ENCODE data around the gene DOP1A.
"Not testable (repeated sequence)": the region's sequence is repeated elsewhere in the genome, so short reads cannot be mapped to it uniquely, and the experiment has no call there.

DOP1A gene

DNA sequence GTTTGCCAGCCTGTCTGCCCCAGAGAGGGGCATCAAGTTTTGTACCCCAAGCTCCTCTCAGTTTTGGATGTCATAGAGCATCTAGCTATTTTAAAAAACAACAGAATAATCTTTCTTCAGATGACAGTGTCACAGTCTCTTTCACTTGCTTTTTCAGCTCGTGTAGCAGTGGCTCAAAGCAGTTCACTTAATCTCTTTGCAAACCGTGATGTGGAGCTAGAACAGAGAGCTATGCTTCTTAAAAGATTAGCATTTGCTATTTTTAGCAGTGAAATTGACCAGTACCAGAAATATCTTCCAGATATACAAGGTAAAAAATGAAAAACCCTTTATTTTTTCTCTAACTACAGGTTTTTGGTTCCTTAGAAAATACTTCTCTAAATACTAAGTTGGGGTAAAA, 88.3 kb downstream of the DOP1A start:
- no peak for DNase-seq

DNA sequence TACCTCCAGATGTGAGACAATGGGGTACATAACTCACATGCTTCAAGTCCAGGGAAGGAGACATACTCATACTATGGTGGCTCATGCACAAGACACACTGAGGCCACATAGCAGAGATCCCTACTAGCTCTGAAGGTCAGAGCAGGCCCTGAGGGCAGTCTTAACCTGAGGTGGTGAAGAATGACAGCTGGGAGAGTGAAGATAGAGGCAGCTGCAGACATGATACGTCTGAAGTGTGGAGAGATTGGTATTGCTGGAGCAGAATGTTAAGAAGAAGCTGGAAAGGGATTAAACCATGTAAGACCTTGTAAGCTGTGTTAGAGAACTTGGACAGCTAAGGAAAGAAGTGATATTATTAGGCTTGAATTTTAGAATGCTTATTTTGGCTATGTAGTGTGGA, 92.7 kb downstream of the DOP1A start:
- DNase-seq = no peak

DNA sequence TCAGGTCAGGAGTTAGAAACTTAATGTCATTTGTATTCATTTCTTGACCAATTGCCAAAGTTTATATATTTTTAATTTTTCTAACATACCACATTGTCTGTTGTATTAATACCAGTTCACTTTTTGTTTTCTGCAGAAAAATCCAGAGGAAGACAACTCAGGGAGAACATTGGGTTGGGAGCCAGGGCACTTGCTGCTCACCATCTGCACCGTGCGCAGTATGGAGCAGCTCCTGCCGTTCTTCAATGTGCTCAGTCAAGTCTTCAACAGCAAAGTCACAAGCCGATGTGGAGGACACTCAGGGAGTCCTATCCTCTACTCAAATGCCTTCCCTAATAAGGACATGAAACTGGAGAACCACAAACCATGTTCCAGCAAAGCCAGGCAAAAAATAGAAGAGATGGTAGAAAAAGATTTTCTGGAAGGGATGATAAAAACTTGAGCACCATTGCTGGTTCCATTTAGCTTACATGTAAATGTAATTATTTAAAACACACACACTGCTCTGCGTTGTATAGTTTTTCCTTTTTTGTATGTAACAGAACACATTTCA, 100.3 kb downstream of the DOP1A start:
- no peak for DNase-seq

DNA sequence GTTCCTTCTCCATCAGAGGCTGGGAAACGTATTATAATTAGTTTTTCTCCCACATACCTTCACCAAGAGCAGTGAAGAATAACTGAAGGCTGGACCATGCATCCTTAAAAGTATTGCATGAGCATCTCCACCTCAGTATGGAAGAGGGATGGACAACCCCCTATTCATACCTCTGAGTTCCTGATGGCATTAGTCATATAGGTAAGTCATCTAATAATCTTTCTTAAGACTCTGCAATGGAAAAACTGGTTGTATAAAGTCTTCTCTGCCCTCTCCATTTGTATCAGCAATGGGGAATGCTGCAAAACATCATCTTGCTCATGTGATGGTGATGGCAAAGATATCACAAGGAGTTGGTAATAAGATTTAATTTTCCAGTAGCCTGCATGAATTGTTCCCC, 101.1 kb downstream of the DOP1A start:
- DNase-seq = no peak

DNA sequence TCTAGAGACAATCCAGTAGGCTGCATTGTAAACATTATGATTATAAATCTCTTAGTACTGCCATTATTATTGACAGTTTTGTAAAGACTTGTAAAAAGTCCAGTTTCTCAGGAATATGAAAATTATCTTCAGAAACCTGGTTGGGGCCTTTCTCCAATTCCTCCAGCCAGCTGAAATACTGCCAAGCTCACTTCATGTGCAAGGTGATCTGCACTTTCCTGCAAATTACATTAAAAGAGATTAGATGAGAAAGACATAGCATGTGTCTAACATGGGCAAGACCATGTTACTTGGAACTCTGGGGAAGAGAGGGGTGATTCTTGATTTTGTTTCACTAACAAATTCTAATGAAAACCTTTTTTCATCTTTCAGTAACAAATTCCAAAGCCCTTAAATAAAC, 101.6 kb downstream of the DOP1A start:
- no peak for DNase-seq

DNA sequence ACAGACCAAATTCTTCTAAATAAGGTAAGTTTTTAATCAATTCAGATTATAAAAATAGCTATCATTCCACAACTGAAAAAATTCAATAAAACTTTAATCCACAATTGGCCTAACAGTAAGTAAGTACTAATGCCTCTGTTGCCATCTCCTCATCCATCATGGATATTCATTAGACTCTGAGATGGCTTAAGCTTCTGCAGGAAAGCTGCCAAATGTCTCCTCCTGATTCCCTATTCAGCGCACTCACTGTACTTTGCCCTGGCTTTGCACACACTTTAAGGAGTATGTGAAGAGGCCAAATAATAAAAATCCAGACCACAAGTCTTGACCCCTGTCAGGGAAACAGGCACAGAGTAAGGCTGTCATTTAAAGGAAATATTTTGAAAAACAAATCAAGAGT, 102.0 kb downstream of the DOP1A start:
- DNase-seq = no peak

DNA sequence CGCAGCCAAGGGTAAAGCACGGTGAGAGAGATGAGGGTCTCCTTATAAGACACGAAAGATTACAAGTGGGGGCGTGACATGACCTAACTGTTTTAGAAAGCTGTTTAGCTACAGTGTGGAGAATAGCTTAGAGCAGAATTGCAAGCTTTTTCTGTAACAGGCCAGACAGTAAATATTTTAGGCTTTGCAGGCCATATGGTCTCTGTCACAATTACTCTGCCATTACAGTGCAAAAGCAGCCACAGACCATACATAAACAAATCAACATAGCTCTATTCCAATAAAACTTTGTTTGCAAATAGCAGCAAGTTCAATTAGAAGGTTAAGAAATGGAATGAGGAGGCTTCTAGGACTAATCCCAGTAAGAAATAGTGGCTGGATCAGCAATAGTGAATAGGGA, 108.8 kb downstream of the DOP1A start:
- DNase-seq = no peak

DNA sequence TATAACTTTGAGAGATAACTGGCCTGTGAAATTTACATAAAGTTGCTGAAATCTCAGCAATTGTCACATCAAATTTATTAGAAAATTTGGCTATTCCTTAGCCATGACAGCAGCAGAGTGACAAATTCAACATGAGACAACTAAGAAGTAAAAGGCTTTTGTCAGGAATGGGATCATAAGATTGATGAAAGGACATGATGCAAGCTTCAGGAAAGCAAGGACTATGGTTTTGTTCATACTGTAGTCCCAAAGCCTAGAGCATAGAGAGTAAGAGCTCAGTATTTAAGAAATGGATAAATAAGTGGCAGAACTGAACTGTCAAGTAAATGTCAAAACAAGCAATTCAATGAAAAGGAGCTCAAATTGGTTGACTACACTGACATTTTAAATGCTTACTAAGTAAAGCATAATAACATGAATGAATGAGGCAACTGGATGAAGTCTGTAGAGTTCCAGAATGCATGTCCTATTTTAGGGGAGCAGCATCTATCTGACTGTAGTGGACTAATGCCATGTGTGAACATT, 113.0 kb downstream of the DOP1A start:
- DNase-seq = no peak

DNA sequence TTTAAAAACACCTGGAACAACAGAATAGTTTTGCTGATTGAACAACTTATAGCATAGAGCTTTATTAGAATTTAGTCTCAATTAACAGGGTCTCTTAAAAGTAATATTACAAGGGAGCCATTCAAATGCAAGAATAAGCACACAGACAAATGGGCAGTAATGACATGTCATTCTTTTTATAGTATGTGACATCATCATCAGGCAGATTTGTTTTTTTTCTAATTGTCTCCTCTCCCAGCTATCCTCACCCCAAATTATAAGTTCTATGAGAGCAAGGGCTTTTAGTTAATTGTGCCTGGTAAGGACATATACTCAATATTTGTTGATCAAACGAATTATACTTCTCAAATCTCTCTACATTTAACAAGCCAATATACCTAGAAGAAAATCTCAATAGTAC, 114.6 kb downstream of the DOP1A start:
- DNase-seq = no peak

DNA sequence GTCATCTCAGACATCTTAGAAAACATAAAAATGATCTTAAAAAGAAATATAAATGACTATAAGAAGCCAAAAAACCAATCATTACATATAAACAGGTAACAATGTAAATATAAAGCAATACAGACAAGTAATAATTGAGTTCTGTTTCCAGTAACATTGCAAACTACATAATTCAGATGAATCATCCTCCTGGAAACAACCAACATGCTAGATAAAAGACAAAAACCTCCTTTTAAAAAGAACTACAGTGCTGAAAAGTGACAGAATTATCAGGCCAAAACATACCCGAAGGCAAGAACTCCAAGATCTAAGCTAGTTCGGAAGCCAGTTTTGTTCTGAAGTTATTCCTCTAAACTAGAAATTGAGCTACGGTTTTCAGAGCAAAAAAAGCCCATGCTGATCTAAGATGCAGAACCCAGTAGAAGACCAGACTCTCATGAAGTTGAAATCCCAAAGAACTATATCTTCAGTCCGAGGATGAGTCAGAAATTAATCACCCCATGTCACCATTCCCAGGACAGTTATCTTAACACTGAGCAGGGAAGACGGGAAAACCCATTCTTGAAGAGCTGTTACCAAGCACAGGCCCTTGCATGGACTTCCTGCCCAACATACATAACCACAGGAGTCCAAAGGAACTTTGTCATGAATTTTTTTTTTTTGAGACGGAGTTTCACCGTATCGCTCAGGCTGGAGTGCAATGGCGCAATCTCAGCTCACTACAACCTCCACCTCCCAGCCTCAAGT, 115.8 kb downstream of the DOP1A start:
- no peak for DNase-seq

DNA sequence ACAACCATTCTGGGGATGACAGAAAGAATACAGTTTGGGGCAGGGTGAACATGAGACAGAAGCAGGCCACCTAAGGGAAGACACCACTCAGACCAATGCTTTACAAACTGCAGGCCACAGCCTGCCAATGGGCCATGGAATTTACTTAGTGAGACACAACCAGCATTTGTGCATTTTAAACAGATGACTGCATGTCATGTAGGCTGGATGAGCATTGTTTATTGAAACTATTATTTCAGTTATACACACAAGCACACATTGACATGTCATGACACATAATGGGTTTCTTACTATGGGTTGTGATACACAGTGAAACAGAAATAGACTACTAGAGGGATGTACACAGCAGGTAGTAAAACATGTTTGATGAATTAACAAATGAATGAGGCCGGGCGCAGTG, 117.6 kb downstream of the DOP1A start:
- DNase-seq = no peak

DNA sequence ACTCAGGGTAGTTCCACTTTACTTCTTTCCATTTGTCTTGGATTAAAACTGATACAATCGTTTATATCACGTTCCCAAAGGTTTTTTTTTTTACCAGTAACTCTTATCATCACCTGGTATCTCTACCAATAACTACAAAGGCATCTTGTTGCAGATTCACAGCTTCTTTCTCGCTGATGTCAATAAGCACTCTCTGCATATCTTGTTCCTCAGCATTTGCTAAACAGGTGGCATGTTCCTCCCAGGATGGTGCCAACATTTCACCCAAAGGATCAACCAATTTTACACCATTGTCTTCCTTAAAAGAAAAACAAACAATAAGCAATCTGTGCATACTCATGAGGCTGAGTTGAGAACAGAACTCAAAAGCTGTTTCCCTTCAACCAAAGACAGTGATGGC, 121.0 kb downstream of the DOP1A start:
- no peak for DNase-seq

DNA sequence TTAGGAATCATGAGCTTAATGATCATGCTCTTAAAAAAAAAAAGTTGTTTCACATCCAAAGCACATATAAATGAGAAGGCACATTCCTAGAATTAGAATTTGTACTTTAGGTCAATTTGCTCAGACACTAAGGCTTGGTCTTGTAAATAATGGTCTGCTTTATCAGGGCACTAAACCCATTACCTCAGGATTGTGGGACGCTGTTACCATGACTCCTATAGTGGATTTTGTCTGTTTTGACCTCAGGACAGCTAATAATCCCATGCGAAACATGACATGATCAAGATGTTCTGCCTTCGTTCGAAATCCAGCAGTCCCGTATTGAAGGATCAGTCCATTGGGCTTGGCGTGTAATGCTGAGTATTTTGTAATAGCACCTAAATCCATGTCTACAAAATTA, 123.2 kb downstream of the DOP1A start:
- no peak for DNase-seq

DNA sequence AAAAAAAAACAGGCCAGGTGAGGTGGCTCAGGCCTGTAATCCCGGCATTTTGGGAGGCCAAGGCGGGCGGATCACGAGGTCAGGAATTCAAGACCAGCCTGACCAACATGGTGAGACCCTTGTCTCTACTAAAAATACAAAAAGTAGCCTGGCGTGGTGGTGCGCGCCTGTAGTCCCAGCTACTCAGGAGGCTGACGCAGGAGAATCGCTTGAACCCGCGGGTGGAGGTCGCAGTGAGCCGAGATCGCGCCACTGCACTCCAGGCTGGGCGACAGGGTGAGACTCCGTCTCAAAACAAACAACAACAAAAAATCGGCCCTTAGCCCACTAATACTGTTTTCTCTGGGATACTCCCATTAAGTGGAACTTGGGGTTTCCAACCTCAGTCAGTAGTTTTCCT, 124.5 kb downstream of the DOP1A start:
- not testable (repeated sequence) for DNase-seq

DNA sequence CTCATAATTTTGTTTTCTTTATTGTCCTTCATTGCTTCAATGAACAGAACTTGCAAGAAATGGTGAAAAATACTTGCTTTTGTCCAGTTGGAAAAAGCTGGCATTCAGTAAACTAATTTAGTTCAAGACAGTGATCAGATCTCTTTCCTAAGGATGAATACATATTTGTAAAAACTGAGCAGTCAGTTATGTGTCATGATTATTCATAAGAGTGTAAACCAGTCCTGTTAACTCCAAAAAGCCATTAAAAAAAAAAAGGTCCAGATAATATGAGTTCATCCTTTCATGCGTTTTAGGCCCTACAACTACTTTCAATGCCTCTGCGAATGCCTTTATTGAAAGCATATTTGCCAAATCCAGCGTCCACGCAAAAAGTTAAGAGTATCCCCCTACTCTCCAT, 125.0 kb downstream of the DOP1A start:
- peak in 1 of 4 experiments; percentile 6 for DNase-seq

DNA sequence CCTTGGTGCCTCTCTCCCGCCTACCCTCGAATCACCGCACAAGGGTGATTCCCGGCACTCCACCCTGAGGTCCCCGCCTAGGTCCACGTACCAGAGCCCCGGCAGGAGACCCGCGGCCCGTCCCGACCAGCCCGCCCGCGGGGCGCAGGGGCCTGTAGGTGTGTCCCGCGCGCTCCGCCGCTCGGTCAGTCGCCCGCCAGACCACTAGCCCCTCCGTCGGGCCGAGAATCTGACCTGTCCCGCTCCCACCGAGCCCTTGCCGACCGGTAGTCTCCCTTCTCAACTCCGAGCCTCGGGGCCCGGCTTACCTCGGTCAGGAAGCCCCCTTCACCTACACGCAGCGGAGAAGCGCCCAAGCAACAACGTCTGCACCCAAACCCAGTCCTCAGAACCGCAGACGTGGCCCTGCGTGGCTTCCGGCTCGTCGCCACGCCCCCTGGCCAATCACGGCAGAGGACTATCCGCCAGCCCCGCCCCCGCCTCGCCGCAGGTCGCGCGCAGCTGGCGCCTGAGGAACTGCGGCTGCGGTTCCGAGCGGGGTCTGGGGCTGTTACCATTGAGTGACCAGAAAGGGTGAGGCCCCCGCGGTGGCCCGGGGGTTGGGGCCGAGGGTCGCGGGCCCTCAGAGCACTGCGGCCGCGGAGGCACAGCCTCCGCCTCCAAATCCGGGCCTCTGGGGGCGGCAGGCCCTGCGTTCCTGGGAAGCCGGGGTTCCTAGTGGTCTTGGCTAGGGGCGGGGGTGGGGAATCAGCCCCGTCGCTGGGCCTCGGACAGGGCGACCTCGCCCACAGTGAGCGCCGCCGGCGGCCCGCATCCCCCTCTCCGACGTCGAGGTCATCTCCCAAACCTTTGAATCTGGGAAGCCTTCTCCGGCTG, 125.6 kb downstream of the DOP1A start, which contains the start of the genes PGM3 and RWDD2A:
PGM3 (minus strand) TSS at position 395 of the 876 bp plus-strand sequence. CDS start 2,253 bp downstream, outside the sequence.
RWDD2A (plus strand) TSS at position 487 of the 876 bp plus-strand sequence. CDS start 1,095 bp downstream, outside the sequence.
- peak; percentile 90 to 96 (median 94) for DNase-seq

DNA sequence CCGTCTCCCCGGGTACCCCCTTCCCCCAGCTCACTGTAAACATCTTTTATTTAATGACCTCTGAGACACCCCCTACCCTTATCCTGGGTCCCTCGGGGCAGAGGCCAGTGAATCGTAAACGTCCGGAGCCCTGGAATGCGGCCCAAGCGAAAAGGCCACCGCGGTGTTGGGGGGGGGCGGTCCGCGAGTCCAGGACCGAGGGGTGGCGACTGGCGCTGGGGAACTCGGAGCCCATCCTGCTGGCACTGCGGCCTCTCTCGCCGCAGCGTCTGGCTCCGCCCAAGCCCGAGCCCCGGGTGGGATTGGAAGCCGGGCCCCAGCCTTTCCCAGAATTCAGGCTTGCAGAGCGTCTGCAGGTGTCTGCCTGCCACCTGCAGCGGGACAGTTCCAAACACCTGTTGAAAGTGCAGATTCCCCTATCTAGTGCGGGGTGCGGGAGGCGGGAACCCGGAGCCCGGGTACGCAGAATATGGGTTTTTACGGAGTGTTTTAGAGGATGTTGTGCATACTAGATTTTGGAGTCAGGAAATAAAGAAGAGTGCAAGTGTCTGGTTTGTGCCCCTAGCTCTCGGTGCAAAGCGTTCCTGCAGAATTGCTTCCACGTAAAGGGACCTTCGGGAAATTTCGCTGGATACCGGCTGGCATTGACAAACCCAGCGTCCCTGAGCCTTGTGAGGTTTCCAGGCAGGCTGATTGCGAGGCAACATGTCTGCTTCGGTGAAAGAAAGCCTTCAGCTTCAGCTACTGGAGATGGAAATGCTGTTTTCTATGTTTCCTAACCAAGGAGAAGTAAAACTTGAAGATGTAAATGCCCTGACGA, 126.5 kb downstream of the DOP1A start:
- DNase-seq = peak; percentile 23 to 59 (median 40)

DNA sequence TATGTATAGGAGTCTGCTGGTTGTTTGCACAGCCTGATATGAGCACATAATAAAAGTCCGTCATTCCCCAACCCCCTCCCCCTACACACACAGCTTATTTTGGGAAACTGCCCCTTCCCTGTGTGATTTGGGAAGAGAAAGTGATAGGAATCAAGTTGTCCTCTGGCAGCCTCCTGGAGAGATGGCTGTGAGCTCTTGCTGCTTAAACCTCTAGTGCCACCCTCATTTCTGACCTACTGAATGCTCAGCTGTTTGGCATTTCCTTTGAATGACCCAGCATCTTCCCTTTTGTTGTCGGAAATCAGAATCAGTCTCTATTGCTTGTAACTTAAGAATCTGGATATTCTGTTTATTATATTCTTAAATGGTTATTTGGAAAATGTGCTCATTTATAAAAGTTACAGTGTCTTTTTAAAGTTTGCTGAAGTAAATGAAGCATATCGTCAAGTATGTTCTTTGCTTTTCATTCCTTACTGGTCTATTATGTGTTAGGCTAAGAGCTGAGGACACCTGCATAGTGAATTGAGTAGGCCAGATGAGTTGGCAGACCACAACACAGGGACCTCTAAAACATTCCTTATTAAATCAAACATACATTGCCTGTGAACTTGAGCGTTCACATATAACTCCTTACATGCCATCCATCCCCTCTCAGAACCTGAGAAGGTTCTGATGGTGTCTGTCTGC, 131.2 kb downstream of the DOP1A start:
- DNase-seq = no peak

DNA sequence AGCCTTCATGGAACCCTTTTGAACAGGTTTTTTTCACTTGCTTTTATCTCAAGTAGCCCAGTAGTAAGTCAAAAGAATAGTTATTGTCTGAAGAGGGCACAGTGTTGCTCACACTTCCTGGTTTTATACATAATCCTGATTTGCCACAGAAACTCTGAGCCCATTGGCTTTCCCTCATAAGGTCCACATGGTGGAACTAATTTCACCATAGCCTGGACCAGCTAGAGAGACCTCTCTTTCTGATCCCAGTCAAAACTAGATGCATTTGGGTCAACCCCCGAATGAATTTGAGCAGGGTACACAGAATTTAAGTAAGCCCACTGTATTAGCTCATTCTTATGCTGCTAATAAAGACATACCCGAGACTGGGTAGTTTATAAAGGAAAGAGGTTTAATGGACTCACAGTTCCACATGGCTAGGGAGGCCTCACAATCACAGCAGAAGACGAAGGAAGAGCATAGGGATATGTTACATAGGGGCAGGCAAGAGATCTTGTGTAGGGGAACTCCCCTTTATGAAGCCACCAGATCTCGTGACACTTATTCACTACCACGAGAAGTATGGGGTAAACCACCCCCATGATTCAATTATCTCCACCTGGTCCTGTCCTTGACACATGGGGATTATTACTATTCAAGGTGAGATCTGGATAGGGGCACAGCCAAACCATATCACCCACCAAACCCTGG, 131.8 kb downstream of the DOP1A start:
- DNase-seq = peak in 3 of 4 experiments; percentile 17 to 35 (median 29)

DNA sequence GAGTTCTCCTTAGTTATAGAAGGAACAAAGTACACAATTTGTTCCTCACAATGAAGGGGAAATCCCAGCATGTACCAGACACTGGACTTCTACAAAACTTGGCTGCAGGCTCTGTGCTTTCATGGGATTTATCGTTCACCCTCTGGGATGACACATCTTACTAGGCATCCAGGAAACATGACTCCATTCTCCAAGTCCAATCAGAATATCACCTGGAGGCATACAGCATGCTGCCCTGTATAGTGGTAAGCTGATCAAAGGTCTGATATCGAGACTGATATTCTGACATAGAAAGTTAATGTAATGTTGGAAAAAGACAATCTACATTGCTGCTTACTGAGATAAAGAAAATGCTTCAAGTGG, 132.4 kb downstream of the DOP1A start:
- DNase-seq = peak; percentile 2 to 25 (median 14)

DNA sequence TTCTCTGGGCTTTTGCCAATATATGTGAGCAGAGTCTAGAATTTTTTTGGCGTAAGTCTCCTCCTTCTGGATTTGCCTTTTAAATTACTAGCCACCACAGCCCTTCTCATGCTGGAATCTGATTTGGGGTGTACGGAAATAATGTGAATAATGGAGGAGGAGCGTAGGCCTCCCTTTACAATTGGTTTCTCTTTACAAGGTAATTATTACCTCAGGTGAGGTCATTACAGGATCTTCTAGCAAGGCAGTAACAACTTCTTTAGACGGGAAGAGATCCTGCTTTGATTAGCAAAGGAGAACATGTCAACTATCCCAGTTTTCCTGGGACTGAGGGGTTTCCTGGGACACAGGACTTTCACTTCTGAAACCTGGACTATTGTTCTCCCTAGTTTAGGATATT, 134.6 kb downstream of the DOP1A start:
- no peak for DNase-seq
